ENCODE data around the gene ZP3. TPM values are rescaled to one million over a fixed set of nuclear protein-coding genes. Genes with fewer than 3 reads are reported as not detected.
"Not testable (repeated sequence)": the region's sequence is repeated elsewhere in the genome, so short reads cannot be mapped to it uniquely, and the experiment has no call there.

ZP3 gene
- total and polyA plus RNA-seq, 2 of the 8 experiments (the other 6 are each of a cell fraction or from before 2014, with no cell fraction given): 1.5 to 2.4 TPM

DNA sequence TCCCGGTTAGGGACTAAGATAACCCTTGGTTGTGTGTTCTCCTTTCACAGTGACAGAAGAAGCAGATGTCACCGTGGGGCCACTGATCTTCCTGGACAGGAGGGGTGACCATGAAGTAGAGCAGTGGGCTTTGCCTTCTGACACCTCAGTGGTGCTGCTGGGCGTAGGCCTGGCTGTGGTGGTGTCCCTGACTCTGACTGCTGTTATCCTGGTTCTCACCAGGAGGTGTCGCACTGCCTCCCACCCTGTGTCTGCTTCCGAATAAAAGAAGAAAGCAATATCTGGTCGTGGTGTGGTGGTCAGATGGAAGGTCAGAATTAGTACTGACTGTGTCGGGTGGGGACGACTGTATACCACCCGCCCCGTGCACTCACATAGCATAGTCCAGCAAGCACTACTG, 17.0 kb downstream of the ZP3 start:
- POLR2A ChIA-PET (ENCODE audit: partially characterized antibody); CTCF ChIA-PET (ENCODE audit: partially characterized antibody): not testable (repeated sequence)
- peak; percentile 32 for FAIRE-seq

DNA sequence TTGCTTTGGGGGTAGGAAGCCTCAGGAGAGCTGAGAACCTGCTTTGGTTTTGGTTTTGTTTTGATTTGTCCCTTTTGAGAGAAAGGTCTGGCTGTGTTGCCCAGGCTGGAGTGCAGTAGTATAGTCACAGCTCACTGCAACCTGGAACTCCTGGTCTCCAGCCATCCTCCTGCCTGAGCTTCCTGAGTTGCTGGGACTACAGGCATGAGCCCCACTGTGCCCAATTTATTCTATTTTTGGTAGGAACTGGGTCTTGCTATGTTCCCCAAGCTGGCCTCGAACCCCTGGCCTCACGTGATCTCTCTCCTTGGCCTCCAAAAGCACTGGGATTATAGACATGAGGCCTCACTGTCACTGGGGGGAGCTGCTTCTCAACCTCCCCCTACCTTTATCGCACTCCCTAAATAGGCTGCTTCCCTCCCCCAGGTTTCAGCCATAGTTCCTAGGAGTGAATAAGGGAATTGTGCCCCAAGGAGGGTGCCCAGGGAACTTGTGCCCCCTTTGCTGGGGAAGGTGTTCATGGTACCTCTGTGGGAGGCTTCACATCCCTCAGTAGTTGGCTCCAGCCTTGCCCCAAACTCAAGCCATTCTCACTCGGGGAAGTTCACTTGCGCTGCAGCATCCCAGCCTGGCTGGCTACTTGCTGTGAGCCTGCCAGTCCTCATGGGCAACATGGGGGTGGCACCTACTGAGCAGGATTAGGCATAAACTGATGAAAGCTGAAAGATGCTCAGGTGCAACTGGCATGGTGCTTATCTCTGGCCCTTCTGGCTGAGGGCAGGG, 18.1 kb downstream of the ZP3 start:
- H2BK5ac ChIP-seq (ENCODE audit: low read depth, low read length); H4K91ac ChIP-seq (replicated peaks; ENCODE audit: insufficient read length, low read length); H2AK5ac ChIP-seq (ENCODE audit: low read depth, low read length); H3K9ac ChIP-seq (replicated peaks in 1 of 4; ENCODE audit: extremely low read depth in 1 of 4, low read depth in 3 of 4, low read length in 3 of 4); POLR2A ChIA-PET (ENCODE audit: partially characterized antibody); H2BK120ac ChIP-seq (replicated peaks; ENCODE audit: low read depth, low read length); H3K4me3 ChIP-seq (ENCODE audit: extremely low read depth in 1 of 4, insufficient read depth in 2 of 4, low read depth in 3 of 4, low read length in 4 of 4); H2BK20ac ChIP-seq (ENCODE audit: low read length); H3K18ac ChIP-seq (ENCODE audit: extremely low read depth, low read length); H3K4me1 ChIP-seq (replicated peaks in 1 of 4; ENCODE audit: control insufficient read depth in 3 of 4, insufficient read depth in 4 of 4, low read length in 3 of 4); H2BK12ac ChIP-seq (ENCODE audit: low read depth, low read length); H3K79me1 ChIP-seq (ENCODE audit: low read depth, low read length); H3K36me3 ChIP-seq (ENCODE audit: control insufficient read depth in 2 of 4, insufficient read depth in 4 of 4, low read length in 3 of 4); FAIRE-seq; H3K79me2 ChIP-seq (ENCODE audit: control insufficient read depth in 1 of 2, insufficient read depth in 2 of 2, low read length in 2 of 2); H3K56ac ChIP-seq (replicated peaks; ENCODE audit: insufficient read length, low read depth, low read length); H4K20me1 ChIP-seq (replicated peaks in 1 of 2; ENCODE audit: control insufficient read depth in 1 of 2, insufficient read depth in 2 of 2, low read length in 2 of 2); H4K5ac ChIP-seq (ENCODE audit: insufficient read length, low read depth, low read length); H2BK15ac ChIP-seq (ENCODE audit: low read length); H3K9me3 ChIP-seq (ENCODE audit: insufficient read depth in 2 of 2, low read depth in 1 of 2, low read length in 1 of 2); H3K23ac ChIP-seq (ENCODE audit: insufficient read length); H2AFZ ChIP-seq (ENCODE audit: low read length); H4K8ac ChIP-seq (ENCODE audit: extremely low read depth, insufficient read depth, low read length); H3K4me2 ChIP-seq (ENCODE audit: insufficient read depth in 1 of 2, low read depth in 2 of 2, low read length in 2 of 2); H3K27ac ChIP-seq (ENCODE audit: low read depth, low read length); H3K23me2 ChIP-seq (ENCODE audit: low read depth, low read length); H3K27me3 ChIP-seq (replicated peaks in 1 of 4; ENCODE audit: control insufficient read depth in 3 of 4, extremely low read depth in 1 of 4, insufficient read depth in 3 of 4, low read length in 3 of 4); H3K14ac ChIP-seq (ENCODE audit: insufficient read length); H3K4ac ChIP-seq (replicated peaks; ENCODE audit: insufficient read length, low read depth, low read length): not testable (repeated sequence)
- peak in 1 of 2 experiments; percentile 33 for DNase-seq (ENCODE audit: low read depth in 1 of 2, low spot score in 2 of 2)
- WGBS, 2 experiments (ENCODE audit: extremely low coverage in 1 of 2, insufficient coverage in 1 of 2, insufficient read length in 1 of 2, insufficient replicate concordance in 2 of 2, low coverage in 1 of 2, low lambda C conversion rate in 2 of 2, missing lambda C conversion rate in 1 of 2): 86% methylated on average over 2 of the region's 5 CpGs; no CpG with 5 or more reads in 1 of the 2 experiments
- CTCF ChIA-PET (ENCODE audit: partially characterized antibody): interaction anchor here (1.1 kb wide), 1 partner anchor 166 kb away, joined by 3 read pairs; no protein-coding TSS in a partner anchor

More for the DNA sequence above, 17.0 kb downstream of the ZP3 start:
- not testable (repeated sequence) for H2BK5ac ChIP-seq (ENCODE audit: low read depth, low read length); H3K56ac ChIP-seq (replicated peaks; ENCODE audit: insufficient read length, low read depth, low read length); H3K9ac ChIP-seq (replicated peaks in 1 of 4; ENCODE audit: extremely low read depth in 1 of 4, low read depth in 3 of 4, low read length in 3 of 4); H2BK15ac ChIP-seq (ENCODE audit: low read length); H3K36me3 ChIP-seq (ENCODE audit: control insufficient read depth in 2 of 4, insufficient read depth in 4 of 4, low read length in 3 of 4); H4K8ac ChIP-seq (ENCODE audit: extremely low read depth, insufficient read depth, low read length); H4K5ac ChIP-seq (ENCODE audit: insufficient read length, low read depth, low read length); H3K4me1 ChIP-seq (replicated peaks in 1 of 4; ENCODE audit: control insufficient read depth in 3 of 4, insufficient read depth in 4 of 4, low read length in 3 of 4); H4K20me1 ChIP-seq (replicated peaks in 1 of 2; ENCODE audit: control insufficient read depth in 1 of 2, insufficient read depth in 2 of 2, low read length in 2 of 2); H2BK12ac ChIP-seq (ENCODE audit: low read depth, low read length); H3K9me3 ChIP-seq (ENCODE audit: insufficient read depth in 2 of 2, low read depth in 1 of 2, low read length in 1 of 2); H3K79me2 ChIP-seq (ENCODE audit: control insufficient read depth in 1 of 2, insufficient read depth in 2 of 2, low read length in 2 of 2); H2AFZ ChIP-seq (ENCODE audit: low read length); H3K4me3 ChIP-seq (ENCODE audit: extremely low read depth in 1 of 4, insufficient read depth in 2 of 4, low read depth in 3 of 4, low read length in 4 of 4); H2BK120ac ChIP-seq (replicated peaks; ENCODE audit: low read depth, low read length); H2BK20ac ChIP-seq (ENCODE audit: low read length); H2AK5ac ChIP-seq (ENCODE audit: low read depth, low read length); DNase-seq (ENCODE audit: low read depth in 1 of 2, low spot score in 2 of 2); H3K27me3 ChIP-seq (replicated peaks in 1 of 4; ENCODE audit: control insufficient read depth in 3 of 4, extremely low read depth in 1 of 4, insufficient read depth in 3 of 4, low read length in 3 of 4); H3K23ac ChIP-seq (ENCODE audit: insufficient read length); H3K14ac ChIP-seq (ENCODE audit: insufficient read length); H3K4me2 ChIP-seq (ENCODE audit: insufficient read depth in 1 of 2, low read depth in 2 of 2, low read length in 2 of 2); H3K23me2 ChIP-seq (ENCODE audit: low read depth, low read length); H3K4ac ChIP-seq (replicated peaks; ENCODE audit: insufficient read length, low read depth, low read length); H3K27ac ChIP-seq (ENCODE audit: low read depth, low read length); H3K18ac ChIP-seq (ENCODE audit: extremely low read depth, low read length); H3K79me1 ChIP-seq (ENCODE audit: low read depth, low read length); H4K91ac ChIP-seq (replicated peaks; ENCODE audit: insufficient read length, low read length)
- WGBS, 2 experiments (ENCODE audit: extremely low coverage in 1 of 2, insufficient coverage in 1 of 2, insufficient read length in 1 of 2, insufficient replicate concordance in 2 of 2, low coverage in 1 of 2, low lambda C conversion rate in 2 of 2, missing lambda C conversion rate in 1 of 2): 83% methylated on average over 1 of the region's 10 CpGs; no CpG with 5 or more reads in 1 of the 2 experiments
